ENCODE measurements around the gene SWAP70. TPM values are rescaled to one million over a fixed set of nuclear protein-coding genes. Genes with fewer than 3 reads are reported as not detected.

The SWAP70 gene
- total and polyA plus RNA-seq, 9 of the 15 experiments (the other 6 are each of a cell fraction or from before 2014, with no cell fraction given): 1.7 to 4.9 (median 3.9) TPM

DNA sequence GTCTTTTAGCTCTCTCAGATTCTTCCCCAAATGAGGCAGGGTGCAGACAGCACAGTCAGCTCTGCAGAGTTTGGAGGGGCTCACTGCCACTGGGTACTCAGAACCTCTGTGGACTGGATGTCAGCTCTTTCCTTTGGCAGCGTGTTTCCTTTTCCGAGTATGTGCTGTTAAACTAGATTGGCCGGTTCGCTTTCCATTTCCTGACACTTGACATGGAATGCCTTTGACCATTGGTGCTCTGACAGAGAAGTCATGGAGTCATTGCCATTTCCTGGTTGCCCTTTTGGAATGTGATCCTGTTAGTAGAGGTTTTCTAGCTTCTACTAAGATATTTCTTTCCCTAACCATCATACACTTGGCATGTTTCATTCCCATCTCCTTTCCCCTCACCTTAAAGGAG is 86.7 kb downstream of the SWAP70 start:
- FAIRE-seq: no peak
- no peaks in the 10 kb centered on the region for H4K20me1 ChIP-seq (replicated peaks; ENCODE audit: control insufficient read depth, insufficient read depth, low read length)
- TSS peak; percentile 56 for BruUV-seq (replicated peaks)
- CTCF ChIA-PET (ENCODE audit: low intra/inter-chr PET ratio): no interaction called here
- in situ Hi-C loops (cut with MboI): loop anchor here (5.0 kb wide), 1 partner anchor 133 kb away; no protein-coding TSS in a partner anchor
- no peaks in the 10 kb centered on the region for H3K9me3 ChIP-seq (replicated peaks; ENCODE audit: control insufficient read depth, insufficient read depth, low read depth, low read length)
- no peaks in the 10 kb centered on the region; a peak in 1 of 5 replicates for H3K27me3 ChIP-seq (ENCODE audit: control insufficient read depth in 2 of 2, insufficient read depth in 2 of 2, low read length in 2 of 2)
- no peak overlapping the region for H3K4me2 ChIP-seq (ENCODE audit: insufficient read depth, low read length)
- no peaks in the 10 kb centered on the region for H3K79me2 ChIP-seq (ENCODE audit: control insufficient read depth, insufficient read depth, low read length)
- H3K9me1 ChIP-seq (ENCODE audit: control insufficient read depth, insufficient read depth, low read length): no peaks in the 10 kb centered on the region
- peak overlapping the region; percentile 70 for H2AFZ ChIP-seq (ENCODE audit: low read depth, low read length)
- POLR2A ChIA-PET: interaction anchor here (0.6 to 1.7 kb wide), 4 partner anchors 15 to 569 kb away, joined by 3 to 4 read pairs (median 3); partner anchors contain the start of gene ZNF143
- no peak for ATAC-seq
- no peak overlapping the region for H3K27ac ChIP-seq (ENCODE audit: extremely low read depth, low read depth, low read length)
- no peak overlapping the region for H3K9ac ChIP-seq (ENCODE audit: insufficient read depth in 1 of 2, low read depth in 2 of 2, low read length in 2 of 2)
- no peak overlapping the region for H3K4me3 ChIP-seq
- no peak for DNase-seq (ENCODE audit: extremely low read depth in 1 of 4, low spot score in 3 of 4)
- intact Hi-C loops (cut with micrococcal nuclease): loop anchor here (10.0 kb wide), 1 partner anchor 454 kb away; no protein-coding TSS in a partner anchor
- WGBS (ENCODE audit: insufficient coverage, low coverage, missing lambda C conversion rate): 41% methylated on average over 4 of the region's 4 CpGs
- no peaks in the 10 kb centered on the region for H3K36me3 ChIP-seq (ENCODE audit: control insufficient read depth, insufficient read depth, low read length)
- TF ChIP-seq SREBF2 (CRISPR knock-in tag; IDR thresholded peaks at IDR 0.05): no peak
- no peak for TF ChIP-seq SIN3A (IDR thresholded peaks at IDR 0.05; ENCODE audit: borderline replicate concordance in 2 of 2, control insufficient read depth in 1 of 2, low read depth in 2 of 2, low read length in 2 of 2)
- no peak for TF ChIP-seq MAFG (tag; conservative IDR thresholded peaks at IDR 0.05)
- peaks cover 0 to 4% of the 10 kb centered on the region in 2 experiments; a peak in 3 of 5 replicates for H3K4me1 ChIP-seq (replicated peaks in 1 of 2; ENCODE audit: control insufficient read depth in 2 of 2, insufficient read depth in 2 of 2, low read length in 2 of 2)

DNA sequence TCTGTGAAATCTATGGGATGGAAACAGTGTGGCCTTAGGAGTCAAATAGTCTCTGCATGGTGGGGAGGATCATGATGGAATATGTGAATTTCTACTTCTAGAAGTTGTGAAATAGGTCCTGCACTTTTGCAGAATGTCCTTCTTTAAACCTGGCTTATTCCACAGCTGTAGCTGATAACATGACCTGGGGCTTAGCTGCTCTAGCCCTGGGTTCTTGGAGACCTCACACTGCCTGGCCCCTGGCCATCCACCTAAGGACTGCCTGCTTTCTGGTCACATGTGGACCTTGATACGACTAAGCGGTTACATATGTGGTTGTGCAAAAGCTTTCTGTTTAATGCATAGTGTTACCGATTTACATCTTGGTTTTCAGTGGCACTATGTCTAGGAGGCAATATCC is 88.2 kb downstream of the SWAP70 start:
- peak in 3 of 4 experiments; percentile 17 to 53 (median 21) for DNase-seq (ENCODE audit: extremely low read depth in 1 of 4, low spot score in 3 of 4)
- Histone ChIP-seq H3K4me3 (no peak overlapping the region), H3K79me2 (ENCODE audit: control insufficient read depth, insufficient read depth, low read length) (no peaks in the 10 kb centered on the region), H3K27me3 (ENCODE audit: control insufficient read depth in 2 of 2, insufficient read depth in 2 of 2, low read length in 2 of 2) (no peaks in the 10 kb centered on the region; a peak in 1 of 5 replicates), H3K36me3 (ENCODE audit: control insufficient read depth, insufficient read depth, low read length) (no peaks in the 10 kb centered on the region), H4K20me1 (replicated peaks; ENCODE audit: control insufficient read depth, insufficient read depth, low read length) (no peaks in the 10 kb centered on the region), H3K27ac (ENCODE audit: extremely low read depth, low read depth, low read length) (no peak overlapping the region), H3K9me3 (replicated peaks; ENCODE audit: control insufficient read depth, insufficient read depth, low read depth, low read length) (no peaks in the 10 kb centered on the region), H3K4me1 (replicated peaks in 1 of 2; ENCODE audit: control insufficient read depth in 2 of 2, insufficient read depth in 2 of 2, low read length in 2 of 2) (peaks cover 0 to 4% of the 10 kb centered on the region in 2 experiments; a peak in 3 of 5 replicates), H3K4me2 (ENCODE audit: insufficient read depth, low read length) (no peak overlapping the region), H2AFZ (ENCODE audit: low read depth, low read length) (no peak overlapping the region), H3K9me1 (ENCODE audit: control insufficient read depth, insufficient read depth, low read length) (no peaks in the 10 kb centered on the region), H3K9ac (ENCODE audit: insufficient read depth in 1 of 2, low read depth in 2 of 2, low read length in 2 of 2) (no peak overlapping the region)
- in situ Hi-C loops (cut with MboI): loop anchor here (5.0 kb wide), 1 partner anchor 135 kb away; no protein-coding TSS in a partner anchor
- intact Hi-C loops (cut with micrococcal nuclease): loop anchor here (10.0 kb wide), 1 partner anchor 453 kb away; no protein-coding TSS in a partner anchor
- ATAC-seq: peak; percentile 58
- no TSS peak for BruUV-seq (replicated peaks)
- ChIA-PET CTCF (ENCODE audit: low intra/inter-chr PET ratio) (no interaction called here), POLR2A (interaction anchor here (0.6 kb wide), 1 partner anchor 245 kb away, joined by 3 read pairs; no protein-coding TSS in a partner anchor)
- 14% methylated on average over 3 of the region's 3 CpGs for WGBS (ENCODE audit: insufficient coverage, low coverage, missing lambda C conversion rate)
- FAIRE-seq: peak; percentile 57
- TF ChIP-seq ZNF830 (CRISPR knock-in tag; IDR thresholded peaks at IDR 0.05) (no peak), CEBPG (CRISPR knock-in tag; IDR thresholded peaks at IDR 0.05) (no peak), CEBPG (tag; conservative IDR thresholded peaks at IDR 0.05 in 1 of 2, IDR thresholded peaks at IDR 0.05 in 1 of 2) (peak in 1 of 2 experiments; percentile 43; a peak in 1 of 4 replicates), CEBPB (tag; IDR thresholded peaks at IDR 0.05) (peak; percentile 79), CBFA2T3 (IDR thresholded peaks at IDR 0.05) (peak; percentile 7; the same call in 1 of the 2 replicates), NR2F6 (CRISPR knock-in tag; IDR thresholded peaks at IDR 0.05) (no peak)
- TF ChIP-seq, protein P1, sequence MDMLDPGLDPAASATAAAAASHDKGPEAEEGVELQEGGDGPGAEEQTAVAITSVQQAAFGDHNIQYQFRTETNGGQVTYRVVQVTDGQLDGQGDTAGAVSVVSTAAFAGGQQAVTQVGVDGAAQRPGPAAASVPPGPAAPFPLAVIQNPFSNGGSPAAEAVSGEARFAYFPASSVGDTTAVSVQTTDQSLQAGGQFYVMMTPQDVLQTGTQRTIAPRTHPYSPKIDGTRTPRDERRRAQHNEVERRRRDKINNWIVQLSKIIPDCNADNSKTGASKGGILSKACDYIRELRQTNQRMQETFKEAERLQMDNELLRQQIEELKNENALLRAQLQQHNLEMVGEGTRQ (CRISPR knock-in tag; IDR thresholded peaks at IDR 0.05): 0 out of 2 replicates have a peak, but pooled peaks have one; percentile 10

All from K562 (cell line).